GM12878 (cell line): ENCODE data around the gene EFCAB7. TPM values are rescaled to one million over a fixed set of nuclear protein-coding genes. Genes with fewer than 3 reads are reported as not detected.

Experiments
- ATAC-seq: fragments of 200-7000 bp; cut with Tn5 transposase; 3 replicates; pipeline ENCODE4 v1.9.1; 2020; ENCODE audit warnings: mild to moderate bottlenecking, moderate library complexity
- BruUV-seq: library from RNA; stranded (reverse); fragments of 400-500 nt; replicated peaks from 2 replicates; lab custom pipeline; 2021; lab: Mats Ljungman, UMichigan
- CTCF ChIA-PET: fragments of 300-600 bp; sonication (Branson Sonifier 250); formaldehyde crosslinking; extraction: SDS; loops from one replicate; lab custom pipeline; 2021; ENCODE audit warnings: inconsistent platforms; lab: Yijun Ruan, JAX
- POLR2A ChIA-PET: fragments of 350-600 bp; formaldehyde crosslinking; extraction: SDS; loops from one replicate; lab custom pipeline; 2021; ENCODE audit warnings: inconsistent platforms; lab: Charles Lee
- RAD21 ChIA-PET: fragments of 300-600 bp; sonication (Branson Sonifier 250); formaldehyde crosslinking; loops from one replicate; lab custom pipeline; 2023; ENCODE audit warnings: antibody characterized with exemption; ENCODE audit not compliant: unreplicated experiment; lab: Charles Lee
- SMC1A ChIA-PET: fragments of 300-600 bp; sonication (Branson Sonifier 250); formaldehyde crosslinking; loops from one replicate; lab custom pipeline; 2023; ENCODE audit not compliant: unreplicated experiment, uncharacterized antibody; lab: Charles Lee
- DNase-seq: peaks from one replicate; pipeline ENCODE4 v3.0.0-alpha.2; 2011; ENCODE audit warnings: low read depth, low spot score
- FAIRE-seq: peaks from 3 replicates; lab custom pipeline; 2011; peaks lifted over from hg19 to GRCh38; lab: Jason Lieb, UNC
- H2AFZ ChIP-seq: 2 replicates; pipeline ENCODE4 v1.6.0; 2011; ENCODE audit warnings: low read depth, low read length, control low read depth; ENCODE audit not compliant: control insufficient read depth
- H3K27ac ChIP-seq: 2 replicates; pipeline ENCODE4 v1.5.1; 2011; ENCODE audit warnings: control low read depth; ENCODE audit not compliant: control insufficient read depth, insufficient read depth
- H3K27me3 ChIP-seq, 2 experiments: replicated peaks in 1 of 2; 2 replicates each; pipeline versions ENCODE4 v1.6.0 to v1.6.1; 2011; ENCODE audit warnings: low read length in 1 of 2; ENCODE audit not compliant: control insufficient read depth in 2 of 2, insufficient read depth in 2 of 2
- H3K36me3 ChIP-seq, 2 experiments: 2 replicates each; pipeline ENCODE4 v1.5.1; 2011; ENCODE audit warnings: low read length in 1 of 2; ENCODE audit not compliant: control insufficient read depth in 2 of 2, insufficient read depth in 2 of 2
- H3K4me1 ChIP-seq: 2 replicates; pipeline ENCODE4 v1.6.1; 2011; ENCODE audit warnings: mild to moderate bottlenecking, low read length, moderate library complexity, mixed read lengths; ENCODE audit not compliant: control insufficient read depth, insufficient read depth
- H3K4me2 ChIP-seq: 2 replicates; pipeline ENCODE4 v1.6.0; 2011; ENCODE audit warnings: control low read depth; ENCODE audit not compliant: control insufficient read depth, insufficient read depth
- H3K4me3 ChIP-seq: fragments of 200-600 bp; sonication (generic); 2 replicates; pipeline ENCODE4 v1.5.1; 2016
- H3K79me2 ChIP-seq: 2 replicates; pipeline ENCODE4 v1.6.0; 2011; ENCODE audit warnings: low read length; ENCODE audit not compliant: control insufficient read depth, insufficient read depth
- H3K9ac ChIP-seq: 2 replicates; pipeline ENCODE4 v1.8.0; 2011; ENCODE audit warnings: low read length, control low read depth, mixed read lengths; ENCODE audit not compliant: control insufficient read depth, insufficient read depth
- H3K9me3 ChIP-seq: replicated peaks from 3 replicates; pipeline ENCODE4 v1.5.1; 2011; ENCODE audit warnings: mild to moderate bottlenecking, low read length; ENCODE audit not compliant: control insufficient read depth, insufficient read depth
- H4K20me1 ChIP-seq: 2 replicates; pipeline ENCODE4 v1.6.0; 2011; ENCODE audit not compliant: control insufficient read depth, insufficient read depth
- ATF2 ChIP-seq: IDR thresholded peaks from 2 replicates; pipeline ENCODE4 v1.6.1; 2012; ENCODE audit warnings: low read length, inconsistent platforms
- CHD1 ChIP-seq: IDR thresholded peaks from 2 replicates; pipeline ENCODE4 v1.6.1; 2012; ENCODE audit warnings: low read depth, low read length, improper control_type of control experiment
- CTCF ChIP-seq, 3 experiments: IDR thresholded peaks in 2 of 3; conservative IDR thresholded peaks in 1 of 3; 2 replicates each; pipeline ENCODE4 v1.5.1; 2011; ENCODE audit warnings: low read depth in 3 of 3, low read length in 3 of 3, mild to moderate bottlenecking in 3 of 3, control low read depth in 2 of 3, moderate library complexity in 2 of 3, inconsistent platforms in 1 of 3, mixed read lengths in 1 of 3; ENCODE audit not compliant: control insufficient read depth in 2 of 3, insufficient read depth in 1 of 3; ENCODE audit errors: extremely low read depth in 1 of 3
- EP300 ChIP-seq, 2 experiments: fragments of 150-350 bp in 1 of 2; IDR thresholded peaks; 2 replicates each; pipeline ENCODE4 v1.6.1; 2011 to 2012; ENCODE audit warnings: low read depth in 2 of 2, low read length in 2 of 2, borderline replicate concordance in 1 of 2, improper control_type of control experiment in 1 of 2, inconsistent platforms in 1 of 2; ENCODE audit not compliant: control insufficient read depth in 1 of 2
- FOXM1 ChIP-seq: IDR thresholded peaks from 2 replicates; pipeline ENCODE4 v1.6.1; 2012; ENCODE audit warnings: low read depth, mild to moderate bottlenecking, inconsistent platforms, low read length, moderate library complexity
- JUNB ChIP-seq: IDR thresholded peaks from 2 replicates; pipeline ENCODE4 v1.6.1; 2016; ENCODE audit warnings: antibody characterized with exemption, mild to moderate bottlenecking
- MEF2A ChIP-seq: IDR thresholded peaks from 2 replicates; pipeline ENCODE4 v1.6.1; 2011; ENCODE audit warnings: low read depth, mild to moderate bottlenecking, low read length, moderate library complexity; ENCODE audit not compliant: insufficient read depth
- MTA2 ChIP-seq: fragments of 450-650 bp; IDR thresholded peaks from 2 replicates; pipeline ENCODE4 v1.6.1; 2016; ENCODE audit warnings: low read depth, mild to moderate bottlenecking, moderate library complexity
- NFIC ChIP-seq: IDR thresholded peaks from 2 replicates; pipeline ENCODE4 v1.6.1; 2012; ENCODE audit warnings: low read depth, mild to moderate bottlenecking, inconsistent platforms, low read length, moderate library complexity
- NR2C2 ChIP-seq: IDR thresholded peaks from 2 replicates; pipeline ENCODE4 v1.6.1; 2011; ENCODE audit warnings: borderline replicate concordance, low read depth; ENCODE audit not compliant: control insufficient read depth, insufficient read length
- POLR2AphosphoS5 ChIP-seq: IDR thresholded peaks from 2 replicates; pipeline ENCODE4 v1.6.1; 2011; ENCODE audit warnings: mild to moderate bottlenecking, low read length, inconsistent platforms
- RELB ChIP-seq: fragments of 450-650 bp; IDR thresholded peaks from 2 replicates; pipeline ENCODE4 v1.6.1; 2017; ENCODE audit warnings: low read depth, mild to moderate bottlenecking, moderate library complexity
- ZBTB33 ChIP-seq: fragments of 450-650 bp; IDR thresholded peaks from 2 replicates; pipeline ENCODE4 v1.6.1; 2017; ENCODE audit warnings: mild to moderate bottlenecking
- ZNF384 ChIP-seq: IDR thresholded peaks from 2 replicates; pipeline ENCODE4 v1.6.1; 2012; ENCODE audit warnings: low read depth, mild to moderate bottlenecking, low read length, improper control_type of control experiment, borderline replicate concordance
- WGBS: methylation state at CpG from one replicate; pipeline ENCODE4 v1.1.6; 2016; ENCODE audit warnings: low lambda C conversion rate; ENCODE audit not compliant: insufficient replicate concordance, insufficient coverage; ENCODE audit errors: missing lambda C conversion rate; 5-methylcytosine and 5-hydroxymethylcytosine counted together
- in situ Hi-C: fragments of 300-500 bp; cut with MboI; formaldehyde crosslinking; loops from 9 replicates; pipeline ENCODE4 v1.14.3; 2018; ENCODE audit warnings: mixed read lengths
- intact Hi-C: fragments of 100-400 bp; cut with micrococcal nuclease; formaldehyde crosslinking; loops from one replicate; pipeline ENCODE4 v1.14.2; 2022; ENCODE audit not compliant: unreplicated experiment
- polyA plus RNA-seq, 11 experiments: library from polyadenylated mRNA; depleted of rRNA in 4 of 11; unstranded in 6 of 11; stranded (reverse) in 5 of 11; fragments of >200 nt; fragmentation: Nextera tagmentation in 4 of 11; fragmentation: Illumina TruSeq in 1 of 11; extraction: Ambion mirVana in 4 of 11; extraction: Trizol in 1 of 11; gene quantifications; 1 replicate in 1 of 11; 2 replicates in 10 of 11; pipeline versions ENCODE4 v1.2.1 to v1.2.3, GENCODE V29; 2011 to 2016; ENCODE audit warnings: inconsistent platforms in 2 of 11, missing spikeins in 2 of 11, low read depth in 1 of 11
- total RNA-seq, 4 experiments: library from RNA; depleted of rRNA in 3 of 4; stranded (reverse); fragments of >200 nt in 3 of 4; fragmentation: Illumina TruSeq in 1 of 4; extraction: Trizol in 1 of 4; gene quantifications; 2 replicates each; pipeline versions ENCODE4 v1.2.1 to v1.2.3, GENCODE V29; 2013 to 2021

EFCAB7 gene
- total and polyA plus RNA-seq, 10 of the 15 experiments (the other 5 are each of a cell fraction or from before 2014, with no cell fraction given), result 4.4 to 9.8 (median 5.7) TPM

GRCh38 chr1:63563745-63564144 lies 40.4 kb downstream of the EFCAB7 start (continued):
- TF ChIP-seq CHD1 (no peak), MTA2 (peak; percentile 68), FOXM1 (peak; percentile 31; the same call in 1 of the 2 replicates), ZNF384 (0 out of 2 replicates have a peak, but pooled peaks have one; percentile 26), JUNB (peak; percentile 40), RELB (peak; percentile 72)

GRCh38 chr1:63569068-63569467 lies 45.7 kb downstream of the EFCAB7 start:
- Histone ChIP-seq H3K9ac (no peak overlapping the region), H3K4me1 (no peaks in the 10 kb centered on the region), H2AFZ (no peak overlapping the region), H3K27me3 (no peaks in the 10 kb centered on the region), H3K27ac (no peak overlapping the region), H3K79me2 (no peaks in the 10 kb centered on the region), H3K36me3 (no peaks in the 10 kb centered on the region), H3K4me2 (no peak overlapping the region), H3K9me3 (no peaks in the 10 kb centered on the region; the same call in 2 of the 3 replicates), H4K20me1 (no peaks in the 10 kb centered on the region), H3K4me3 (no peak overlapping the region)
- BruUV-seq, result no TSS peak
- in situ Hi-C loops, result no loop called here
- SMC1A ChIA-PET, result interaction anchor here (0.7 to 3.2 kb wide), 5 partner anchors 8 to 54 kb away, joined by 3 to 22 read pairs (median 3); no protein-coding TSS in a partner anchor
- CTCF ChIA-PET, result interaction anchor here (1.7 to 5.8 kb wide), 2 partner anchors 11 to 31 kb away, joined by 3 to 48 read pairs; no protein-coding TSS in a partner anchor
- RAD21 ChIA-PET, result interaction anchor here (2.4 kb wide), 1 partner anchor 24 kb away, joined by 5 read pairs; the partner anchor contains the start of gene PGM1
- peak; percentile 70 for ATAC-seq
- intact Hi-C loops, result no loop called here
- no peak for DNase-seq
- POLR2A ChIA-PET, result no interaction called here
- WGBS, result under 1% methylated on average over 4 of the region's 4 CpGs
- FAIRE-seq, result no peak
- TF ChIP-seq NFIC (peak; percentile 69; the same call in 1 of the 2 replicates), CTCF (IDR thresholded peaks at IDR 0.05 in 2 of 3, conservative IDR thresholded peaks at IDR 0.05 in 1 of 3; ENCODE audit: control insufficient read depth in 2 of 3, extremely low read depth in 1 of 3, insufficient read depth in 1 of 3, low read depth in 3 of 3, low read length in 3 of 3) (no peak), FOXM1 (peak; percentile 21; the same call in 1 of the 2 replicates), ATF2 (peak; percentile 20; the same call in 1 of the 2 replicates), POLR2AphosphoS5 (no peak), EP300 (IDR thresholded peaks at IDR 0.05; ENCODE audit: borderline replicate concordance in 1 of 2, control insufficient read depth in 1 of 2, low read depth in 2 of 2, low read length in 2 of 2) (peak in 1 of 2 experiments; percentile 27; a peak in 1 of 4 replicates), ZBTB33 (no peak), MEF2A (peak; percentile 73), JUNB (peak; percentile 83), NR2C2 (no peak)
